Testis (tissue), 3 donors: ENCODE data around the gene AGBL4. TPM values are rescaled to one million over a fixed set of nuclear protein-coding genes. Genes with fewer than 3 reads are reported as not detected.

Source experiments
- DNase-seq: peaks from one replicate; pipeline ENCODE4 v3.0.0-alpha.2; 2019
- H3K27ac ChIP-seq, 2 donors: fragments of 200-600 bp; sonication (generic); one replicate each; pipeline ENCODE4 v1.5.1; 2019
- H3K27me3 ChIP-seq: fragments of 200-600 bp; sonication (generic); one replicate; pipeline ENCODE4 v1.5.1; 2019
- H3K36me3 ChIP-seq: fragments of 200-600 bp; sonication (generic); one replicate; pipeline ENCODE4 v1.5.1; 2017; ENCODE audit warnings: low read depth; ENCODE audit errors: missing control alignments
- H3K4me1 ChIP-seq: fragments of 200-600 bp; sonication (generic); one replicate; pipeline ENCODE4 v1.5.1; 2019
- H3K4me3 ChIP-seq, 2 donors: fragments of 200-600 bp; sonication (generic); one replicate each; pipeline ENCODE4 v1.5.1; 2017 to 2019
- H3K9me3 ChIP-seq: fragments of 200-600 bp; sonication (generic); one replicate; pipeline ENCODE4 v1.5.1; 2017
- POLR2A ChIP-seq: fragments of 450-650 bp; IDR thresholded peaks from one replicate; pipeline ENCODE4 v1.6.1; 2017; ENCODE audit warnings: antibody characterized with exemption, mild to moderate bottlenecking, moderate library complexity
- WGBS, 2 donors: methylation state at CpG; one replicate each; pipeline ENCODE4 v1.1.5; 2018; 5-methylcytosine and 5-hydroxymethylcytosine counted together
- intact Hi-C: fragments of 100-400 bp; cut with DNase I; formaldehyde crosslinking; loops from one replicate; pipeline ENCODE4 v1.15.1; 2023; ENCODE audit warnings: low total_unique reads
- polyA plus RNA-seq: library from polyadenylated mRNA; stranded (reverse); fragments of 350-450 nt; fragmentation: Illumina TruSeq; extraction: RNeasy Lipid Tissue Mini Kit (QIAGEN cat#74804); gene quantifications from one replicate; pipeline ENCODE4 v1.2.3, GENCODE V29; 2014; ENCODE audit warnings: low read depth, low replicate concordance; ENCODE audit not compliant: insufficient read depth
- total RNA-seq, 2 donors: library from RNA; depleted of rRNA; stranded (reverse); fragments of >200 nt; gene quantifications; one replicate each; pipeline ENCODE4 v1.2.3, GENCODE V29; 2016
- TF ChIP-seq, protein P1 (sequence below), 3 experiments: fragments of 450-650 bp in 2 of 3; fragments of 200-600 bp in 1 of 3; sonication (generic) in 1 of 3; IDR thresholded peaks; one replicate each; pipeline ENCODE4 v1.5.1; 2016 to 2019; ENCODE audit warnings: antibody characterized with exemption in 3 of 3, mild to moderate bottlenecking in 2 of 3, moderate library complexity in 1 of 3

The AGBL4 gene
- total and polyA plus RNA-seq, 3 donors from 2014 or later = 3.3 to 6.9 (median 5.8) TPM

DNA sequence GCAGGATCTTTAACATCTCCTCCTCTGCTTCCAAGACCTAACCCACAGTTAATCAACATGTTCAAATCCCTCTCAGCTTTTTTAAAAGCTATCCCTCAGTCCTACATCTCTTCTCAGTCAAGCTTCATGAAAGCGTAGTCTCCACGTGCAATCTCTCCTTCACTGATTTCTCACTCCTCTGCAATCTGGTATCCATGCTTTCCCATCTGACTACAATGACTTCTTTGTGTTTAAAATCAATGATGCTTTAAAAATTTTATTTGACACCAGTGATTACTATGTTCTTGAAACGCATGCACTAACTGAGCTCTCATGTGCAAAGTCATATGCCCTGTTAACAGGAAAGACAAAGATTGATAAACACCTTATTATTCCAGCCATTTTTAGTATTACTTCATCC is 1179.6 kb downstream of the AGBL4 start:
- no peaks in the 10 kb centered on the region for H3K4me1 ChIP-seq
- WGBS, 2 donors = 67 to 84% methylated on average over 3 of the region's 3 CpGs
- no peak overlapping the region for H3K27ac ChIP-seq
- no peak for DNase-seq
- H3K9me3 ChIP-seq = no peaks in the 10 kb centered on the region
- intact Hi-C loops = no loop called here
- H3K4me3 ChIP-seq = no peak overlapping the region
- no peaks in the 10 kb centered on the region for H3K36me3 ChIP-seq
- no peaks in the 10 kb centered on the region for H3K27me3 ChIP-seq
- no peak for TF ChIP-seq POLR2A
- TF ChIP-seq, protein P1, sequence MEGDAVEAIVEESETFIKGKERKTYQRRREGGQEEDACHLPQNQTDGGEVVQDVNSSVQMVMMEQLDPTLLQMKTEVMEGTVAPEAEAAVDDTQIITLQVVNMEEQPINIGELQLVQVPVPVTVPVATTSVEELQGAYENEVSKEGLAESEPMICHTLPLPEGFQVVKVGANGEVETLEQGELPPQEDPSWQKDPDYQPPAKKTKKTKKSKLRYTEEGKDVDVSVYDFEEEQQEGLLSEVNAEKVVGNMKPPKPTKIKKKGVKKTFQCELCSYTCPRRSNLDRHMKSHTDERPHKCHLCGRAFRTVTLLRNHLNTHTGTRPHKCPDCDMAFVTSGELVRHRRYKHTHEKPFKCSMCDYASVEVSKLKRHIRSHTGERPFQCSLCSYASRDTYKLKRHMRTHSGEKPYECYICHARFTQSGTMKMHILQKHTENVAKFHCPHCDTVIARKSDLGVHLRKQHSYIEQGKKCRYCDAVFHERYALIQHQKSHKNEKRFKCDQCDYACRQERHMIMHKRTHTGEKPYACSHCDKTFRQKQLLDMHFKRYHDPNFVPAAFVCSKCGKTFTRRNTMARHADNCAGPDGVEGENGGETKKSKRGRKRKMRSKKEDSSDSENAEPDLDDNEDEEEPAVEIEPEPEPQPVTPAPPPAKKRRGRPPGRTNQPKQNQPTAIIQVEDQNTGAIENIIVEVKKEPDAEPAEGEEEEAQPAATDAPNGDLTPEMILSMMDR (IDR thresholded peaks at IDR 0.05) = no peak

DNA sequence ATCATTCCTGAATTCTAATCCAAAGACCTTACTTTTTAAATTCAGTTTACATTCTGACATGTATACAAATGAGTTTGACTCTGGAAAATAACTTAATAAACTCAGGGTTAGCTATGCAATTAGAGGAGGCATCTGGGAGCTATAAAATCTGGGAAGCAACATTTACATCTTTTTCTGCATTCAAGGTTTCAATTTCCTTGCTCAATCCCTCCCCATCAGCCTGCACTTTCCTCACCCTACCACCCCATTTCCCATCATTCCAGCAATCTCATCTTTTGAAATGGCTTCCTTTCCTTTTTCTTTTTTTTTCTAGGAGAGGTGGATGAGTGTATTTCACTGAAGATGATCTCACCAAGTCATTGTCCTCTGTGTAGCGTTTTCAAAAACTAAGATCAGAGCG is 1181.8 kb downstream of the AGBL4 start:
- 50% methylated on average over 2 of the region's 2 CpGs for WGBS, 2 donors
- H3K27me3 ChIP-seq = no peaks in the 10 kb centered on the region

DNA sequence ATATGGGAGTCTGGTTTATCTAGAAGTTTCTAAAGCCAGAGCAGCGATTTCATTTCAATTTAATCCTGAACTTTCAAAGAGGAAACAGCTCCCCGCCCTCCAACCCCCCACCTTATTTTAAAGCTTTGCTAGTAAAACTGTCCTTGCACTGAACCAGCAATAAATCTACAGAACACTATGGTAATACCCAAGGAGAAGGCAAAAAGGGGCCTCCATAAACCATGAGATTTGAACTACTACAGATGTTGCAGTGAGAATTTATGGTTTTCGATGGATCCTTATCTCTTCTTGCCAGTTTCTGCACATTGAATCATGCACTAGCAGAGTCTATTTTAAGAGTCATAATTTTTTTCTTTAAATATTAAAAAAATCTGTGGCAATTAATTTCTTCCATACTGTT is 1182.3 kb downstream of the AGBL4 start:
- no peaks in the 10 kb centered on the region for H3K36me3 ChIP-seq
- intact Hi-C loops = no loop called here
- WGBS, 2 donors = 66 to 70% methylated on average over 3 of the region's 3 CpGs

More for the DNA sequence above, 1181.8 kb downstream of the AGBL4 start:
- Histone ChIP-seq H3K36me3 (no peaks in the 10 kb centered on the region), H3K9me3 (no peaks in the 10 kb centered on the region), H3K4me1 (no peaks in the 10 kb centered on the region), H3K27ac (no peak overlapping the region), H3K4me3 (no peak overlapping the region)
- no peak for TF ChIP-seq POLR2A
- TF ChIP-seq, protein P1 (IDR thresholded peaks at IDR 0.05) = no peak
- DNase-seq = no peak
- intact Hi-C loops = no loop called here

DNA sequence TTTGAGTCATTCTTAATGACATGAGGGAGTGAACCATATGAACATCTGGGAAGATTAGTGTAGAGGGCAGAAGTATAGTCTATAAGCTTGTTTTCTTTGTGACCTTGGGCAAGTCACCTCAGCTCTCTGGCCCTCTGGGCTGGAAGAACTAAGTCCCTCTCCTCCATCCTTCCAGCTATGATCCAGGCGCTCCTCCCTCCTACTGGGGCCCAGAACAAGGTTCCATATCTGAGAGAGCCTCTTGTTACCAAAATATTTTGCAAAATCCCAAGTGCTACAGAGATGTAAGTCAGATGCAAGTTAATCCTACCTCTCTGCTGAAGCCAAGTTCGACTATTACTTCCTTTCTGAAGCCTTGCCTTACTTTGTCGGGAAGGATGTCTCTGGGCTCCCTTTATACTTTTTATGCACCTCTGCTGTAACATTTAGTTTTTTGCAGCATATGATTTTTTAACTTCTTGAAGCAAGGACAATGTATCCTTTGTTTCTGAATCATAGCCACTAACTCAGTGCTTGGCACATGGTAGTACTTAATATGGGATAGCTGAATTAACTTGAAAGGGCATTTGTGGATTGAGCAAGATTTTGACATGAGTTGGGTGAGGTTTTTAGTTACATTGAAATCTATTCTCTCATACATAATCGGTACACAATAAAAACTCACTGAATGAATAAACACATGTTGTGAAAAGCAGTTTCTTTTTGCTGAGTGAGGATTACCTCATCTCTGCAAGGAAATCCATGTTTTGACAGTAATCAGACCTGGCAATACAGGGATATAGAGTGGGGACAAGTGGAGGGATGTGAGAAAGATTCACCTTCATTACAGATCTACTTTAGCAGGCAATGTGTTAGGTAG is 1192.4 kb downstream of the AGBL4 start:
- no peak for DNase-seq
- no peaks in the 10 kb centered on the region for H3K9me3 ChIP-seq
- no peak overlapping the region for H3K4me3 ChIP-seq
- no peaks in the 10 kb centered on the region for H3K36me3 ChIP-seq
- H3K4me1 ChIP-seq = no peaks in the 10 kb centered on the region
- intact Hi-C loops = no loop called here
- 84 to 92% methylated on average over 4 of the region's 4 CpGs for WGBS, 2 donors
- TF ChIP-seq, protein P1 (IDR thresholded peaks at IDR 0.05) = no peak
- no peak for TF ChIP-seq POLR2A
- no peaks in the 10 kb centered on the region for H3K27me3 ChIP-seq
- H3K27ac ChIP-seq = no peak overlapping the region

More for the DNA sequence above, 1182.3 kb downstream of the AGBL4 start:
- Histone ChIP-seq H3K4me1 (no peaks in the 10 kb centered on the region), H3K27ac (no peak overlapping the region), H3K9me3 (no peaks in the 10 kb centered on the region), H3K27me3 (no peaks in the 10 kb centered on the region), H3K4me3 (no peak overlapping the region)
- no peak for TF ChIP-seq POLR2A
- no peak for DNase-seq

DNA sequence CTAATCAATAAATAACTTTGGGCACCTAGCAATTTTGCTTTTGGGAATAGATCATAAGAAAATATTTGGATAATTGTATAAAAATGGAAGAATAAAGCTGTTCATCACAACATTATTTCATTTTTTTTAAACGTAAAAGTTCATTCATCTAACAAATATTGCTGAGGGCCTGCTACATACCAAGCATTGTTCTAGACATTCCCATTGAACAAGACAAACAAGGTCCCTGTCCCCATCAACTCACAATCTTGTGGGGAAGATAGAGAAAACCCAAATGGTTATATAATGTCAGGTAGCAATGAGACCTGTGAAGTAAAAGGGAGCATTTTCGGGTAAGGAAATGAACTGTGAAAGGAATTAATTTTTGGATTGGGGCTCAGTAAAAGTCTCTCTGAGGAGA is 1193.0 kb downstream of the AGBL4 start:
- TF ChIP-seq, protein P1 (IDR thresholded peaks at IDR 0.05) = no peak
- TF ChIP-seq POLR2A = no peak
- intact Hi-C loops = no loop called here
- DNase-seq = no peak
- Histone ChIP-seq H3K9me3 (no peaks in the 10 kb centered on the region), H3K27ac (no peak overlapping the region), H3K36me3 (no peaks in the 10 kb centered on the region), H3K4me1 (no peaks in the 10 kb centered on the region), H3K4me3 (no peak overlapping the region), H3K27me3 (no peaks in the 10 kb centered on the region)
- 51 to 84% methylated on average over 2 of the region's 2 CpGs for WGBS, 2 donors
